Liver (tissue), 9 donors: ENCODE data around the gene SGSH. TPM values are rescaled to one million over a fixed set of nuclear protein-coding genes. Genes with fewer than 3 reads are reported as not detected.

ENCODE experiments used
- DNase-seq: peaks from one replicate; pipeline ENCODE4 v3.0.0-alpha.2; 2017; ENCODE audit warnings: low spot score
- H3K27ac ChIP-seq, 2 donors: one replicate each; pipeline ENCODE4 v1.7.0; 2013; ENCODE audit warnings: inconsistent platforms in 2 of 2, low read length in 2 of 2, control low read depth in 1 of 2, low read depth in 1 of 2, mild to moderate bottlenecking in 1 of 2
- H3K27me3 ChIP-seq, 4 donors: one replicate each; pipeline versions ENCODE4 v1.6.1 to v1.7.0; 2013; ENCODE audit warnings: low read length in 3 of 4, inconsistent platforms in 1 of 4, mild to moderate bottlenecking in 1 of 4, moderate library complexity in 1 of 4; ENCODE audit not compliant: control insufficient read depth in 4 of 4, insufficient read depth in 4 of 4
- H3K36me3 ChIP-seq, 4 donors: one replicate each; pipeline versions ENCODE4 v1.6.1 to v1.7.0; 2013; ENCODE audit warnings: low read length in 3 of 4, mild to moderate bottlenecking in 3 of 4, low read depth in 1 of 4, moderate library complexity in 1 of 4; ENCODE audit not compliant: control insufficient read depth in 4 of 4, insufficient read depth in 3 of 4
- H3K4me1 ChIP-seq, 4 donors: one replicate each; pipeline versions ENCODE4 v1.6.1 to v1.7.0; 2013; ENCODE audit warnings: low read length in 3 of 4, mild to moderate bottlenecking in 3 of 4, moderate library complexity in 1 of 4; ENCODE audit not compliant: control insufficient read depth in 4 of 4, insufficient read depth in 4 of 4
- H3K4me3 ChIP-seq, 3 donors: one replicate each; pipeline versions ENCODE4 v1.6.1 to v1.7.0; 2013; ENCODE audit warnings: low read length in 3 of 3, control low read depth in 1 of 3, low read depth in 1 of 3, mild to moderate bottlenecking in 1 of 3
- H3K9ac ChIP-seq, 2 donors: one replicate each; pipeline ENCODE4 v1.7.0; 2013; ENCODE audit warnings: low read length in 2 of 2, mild to moderate bottlenecking in 2 of 2, moderate library complexity in 2 of 2, control low read depth in 1 of 2, low read depth in 1 of 2
- H3K9me3 ChIP-seq, 4 donors: one replicate each; pipeline versions ENCODE4 v1.6.1 to v1.7.0; 2013; ENCODE audit warnings: low read length in 3 of 4; ENCODE audit not compliant: control insufficient read depth in 4 of 4
- ATF3 ChIP-seq: IDR thresholded peaks from 2 replicates; pipeline ENCODE4 v1.6.1; 2016; ENCODE audit warnings: antibody characterized with exemption
- CTCF ChIP-seq: fragments of 150-350 bp; IDR thresholded peaks from 2 replicates; pipeline ENCODE4 v1.5.1; 2017; ENCODE audit warnings: improper control_type of control experiment, low read depth, low read length; ENCODE audit not compliant: missing input control
- EGR1 ChIP-seq, 2 donors: IDR thresholded peaks; 2 replicates each; pipeline ENCODE4 v1.6.1; 2016 to 2018; ENCODE audit warnings: antibody characterized with exemption in 2 of 2, low read depth in 2 of 2
- FOXA1 ChIP-seq: IDR thresholded peaks from 2 replicates; pipeline ENCODE4 v1.6.1; 2016; ENCODE audit warnings: antibody characterized with exemption
- FOXA2 ChIP-seq: IDR thresholded peaks from 2 replicates; pipeline ENCODE4 v1.6.1; 2016; ENCODE audit warnings: antibody characterized with exemption
- GABPA ChIP-seq, 2 donors: IDR thresholded peaks in 1 of 2; conservative IDR thresholded peaks in 1 of 2; 2 replicates each; pipeline ENCODE4 v1.6.1; 2016; ENCODE audit warnings: antibody characterized with exemption in 2 of 2, mild to moderate bottlenecking in 1 of 2, moderate library complexity in 1 of 2
- HNF4A ChIP-seq, 2 donors: conservative IDR thresholded peaks; 2 replicates each; pipeline ENCODE4 v1.6.1; 2016; ENCODE audit warnings: antibody characterized with exemption in 2 of 2, mild to moderate bottlenecking in 2 of 2
- HNF4G ChIP-seq: IDR thresholded peaks from 2 replicates; pipeline ENCODE4 v1.6.1; 2016; ENCODE audit warnings: antibody characterized with exemption
- MAX ChIP-seq: IDR thresholded peaks from 2 replicates; pipeline ENCODE4 v1.6.1; 2016; ENCODE audit warnings: antibody characterized with exemption
- REST ChIP-seq: IDR thresholded peaks from 2 replicates; pipeline ENCODE4 v1.6.1; 2016; ENCODE audit warnings: antibody characterized with exemption, mild to moderate bottlenecking
- RXRA ChIP-seq, 2 donors: IDR thresholded peaks; 2 replicates each; pipeline ENCODE4 v1.6.1; 2017 to 2018; ENCODE audit warnings: antibody characterized with exemption in 2 of 2, mild to moderate bottlenecking in 1 of 2
- SP1 ChIP-seq: IDR thresholded peaks from 2 replicates; pipeline ENCODE4 v1.6.1; 2018; ENCODE audit warnings: antibody characterized with exemption, mild to moderate bottlenecking
- YY1 ChIP-seq: IDR thresholded peaks from 2 replicates; pipeline ENCODE4 v1.6.1; 2016; ENCODE audit warnings: antibody characterized with exemption, mild to moderate bottlenecking
- ZBTB33 ChIP-seq: IDR thresholded peaks from 2 replicates; pipeline ENCODE4 v1.6.1; 2016; ENCODE audit warnings: antibody characterized with exemption
- WGBS: extraction: QIAGEN DNeasy Blood & Tissue Kit; methylation state at CpG from one replicate; pipeline ENCODE4 v1.1.7; 2013; 5-methylcytosine and 5-hydroxymethylcytosine counted together
- polyA plus RNA-seq, 2 donors: library from polyadenylated mRNA; stranded (reverse) in 1 of 2; unstranded in 1 of 2; fragments of 200-250 nt in 1 of 2; fragments of >200 nt in 1 of 2; fragmentation: Nextera tagmentation in 1 of 2; extraction: Ambion mirVana in 1 of 2; gene quantifications; one replicate each; pipeline versions ENCODE4 v1.2.1 to v1.2.3, GENCODE V29; 2013 to 2015
- total RNA-seq, 2 donors: library from RNA; depleted of rRNA; stranded (reverse); fragments of >200 nt; gene quantifications; one replicate each; pipeline ENCODE4 v1.2.3, GENCODE V29; 2014
- donor health status: healthy.
- donor health status: healthy.
- donor health status: healthy.
- donor health status: healthy.
- donor health status: healthy.

The SGSH gene
- total and polyA plus RNA-seq, 4 donors: 5.8 to 19.8 (median 12.9) TPM

GRCh38 chr17:80169107-80169506 is 51.0 kb downstream of the SGSH start:
- no peak for TF ChIP-seq FOXA1
- no peak for TF ChIP-seq RXRA (IDR thresholded peaks at IDR 0.05)
- Histone ChIP-seq H3K9ac (no peak overlapping the region), H3K27me3 (no peaks in the 10 kb centered on the region), H3K4me3 (no peak overlapping the region), H3K4me1 (no peaks in the 10 kb centered on the region), H3K9me3 (no peaks in the 10 kb centered on the region), H3K36me3 (no peaks in the 10 kb centered on the region), H3K27ac (no peak overlapping the region)
- 90% methylated on average over 5 of the region's 5 CpGs for WGBS
- DNase-seq: no peak

- TF ChIP-seq MAX: no peak
- TF ChIP-seq FOXA2: no peak
- no peak for TF ChIP-seq ATF3
- no peak for TF ChIP-seq HNF4G
- no peak for TF ChIP-seq REST
- no peak for TF ChIP-seq YY1
- no peak for TF ChIP-seq CTCF
- no peak for TF ChIP-seq GABPA (IDR thresholded peaks at IDR 0.05 in 1 of 2, conservative IDR thresholded peaks at IDR 0.05 in 1 of 2)
- no peak for TF ChIP-seq RXRA (IDR thresholded peaks at IDR 0.05)
- no peaks in the 10 kb centered on the region for H3K27me3 ChIP-seq
- 76% methylated on average over 5 of the region's 5 CpGs for WGBS
- H3K9me3 ChIP-seq: no peaks in the 10 kb centered on the region
- no peak overlapping the region for H3K27ac ChIP-seq
- H3K36me3 ChIP-seq: no peaks in the 10 kb centered on the region
- no peak for DNase-seq
- no peak overlapping the region for H3K4me3 ChIP-seq
- H3K9ac ChIP-seq: no peak overlapping the region
- H3K4me1 ChIP-seq: no peaks in the 10 kb centered on the region
Measured at GRCh38 chr17:80168371-80168770, 51.8 kb downstream of the SGSH start.

- Histone ChIP-seq H3K9ac (no peak overlapping the region), H3K9me3 (no peaks in the 10 kb centered on the region), H3K27ac (no peak overlapping the region), H3K4me1 (no peaks in the 10 kb centered on the region), H3K4me3 (no peak overlapping the region), H3K27me3 (no peaks in the 10 kb centered on the region), H3K36me3 (no peaks in the 10 kb centered on the region)
- WGBS: 90% methylated on average over 6 of the region's 6 CpGs
- no peak for DNase-seq
- TF ChIP-seq MAX (no peak), ATF3 (no peak), CTCF (no peak), FOXA2 (no peak), EGR1 (IDR thresholded peaks at IDR 0.05; ENCODE audit: low read depth in 2 of 2) (no peak), HNF4G (no peak), HNF4A (conservative IDR thresholded peaks at IDR 0.05) (no peak), ZBTB33 (no peak), SP1 (no peak)
Measured at GRCh38 chr17:80166446-80166845, 53.7 kb downstream of the SGSH start.
